Liver (tissue), 3 donors: ENCODE results near the gene SYCP2.

Experiments used
- EGR1 ChIP-seq, 2 donors: IDR thresholded peaks; 2 replicates each; pipeline ENCODE4 v1.6.1; 2016 to 2018; ENCODE audit warnings: antibody characterized with exemption in 2 of 2, low read depth in 2 of 2
- FOXA1 ChIP-seq: IDR thresholded peaks from 2 replicates; pipeline ENCODE4 v1.6.1; 2016; ENCODE audit warnings: antibody characterized with exemption
- HNF4G ChIP-seq: IDR thresholded peaks from 2 replicates; pipeline ENCODE4 v1.6.1; 2016; ENCODE audit warnings: antibody characterized with exemption
- JUND ChIP-seq, 2 donors: IDR thresholded peaks; 2 replicates each; pipeline ENCODE4 v1.6.1; 2016; ENCODE audit warnings: antibody characterized with exemption in 2 of 2
- RAD21 ChIP-seq, 2 donors: IDR thresholded peaks; 2 replicates each; pipeline ENCODE4 v1.6.1; 2016; ENCODE audit warnings: antibody characterized with exemption in 2 of 2, mild to moderate bottlenecking in 2 of 2
- SP1 ChIP-seq: IDR thresholded peaks from 2 replicates; pipeline ENCODE4 v1.6.1; 2018; ENCODE audit warnings: antibody characterized with exemption, mild to moderate bottlenecking
- YY1 ChIP-seq: IDR thresholded peaks from 2 replicates; pipeline ENCODE4 v1.6.1; 2016; ENCODE audit warnings: antibody characterized with exemption, mild to moderate bottlenecking
- TF ChIP-seq, protein P1 (sequence below): fragments of 150-350 bp; IDR thresholded peaks from 2 replicates; pipeline ENCODE4 v1.5.1; 2017; ENCODE audit warnings: improper control_type of control experiment, low read depth, low read length; ENCODE audit not compliant: missing input control
- TF ChIP-seq, protein P2 (sequence below): IDR thresholded peaks from 2 replicates; pipeline ENCODE4 v1.6.1; 2016; ENCODE audit warnings: antibody characterized with exemption, mild to moderate bottlenecking
- TF ChIP-seq, protein P3 (sequence below): IDR thresholded peaks from 2 replicates; pipeline ENCODE4 v1.6.1; 2016; ENCODE audit warnings: antibody characterized with exemption
- TF ChIP-seq, protein P4 (sequence below): IDR thresholded peaks from 2 replicates; pipeline ENCODE4 v1.6.1; 2016; ENCODE audit warnings: antibody characterized with exemption
- TF ChIP-seq, protein P5 (sequence below): IDR thresholded peaks from 2 replicates; pipeline ENCODE4 v1.6.1; 2016; ENCODE audit warnings: antibody characterized with exemption
- donor health status: healthy.
- donor health status: healthy.

DNA sequence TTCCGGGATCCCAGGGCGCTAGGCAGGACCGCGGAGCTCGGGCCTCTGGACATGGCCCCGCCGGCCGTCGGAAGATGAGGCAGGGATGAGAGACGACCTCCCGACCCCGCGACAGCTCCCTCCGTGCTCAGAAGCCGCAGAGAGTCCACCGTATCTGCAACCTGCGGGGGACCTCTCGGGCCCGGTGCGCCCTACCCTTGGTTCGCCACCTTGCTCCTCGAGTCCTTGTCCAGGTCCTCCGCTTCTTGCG, 6.4 kb upstream of the SYCP2 start:
- TF ChIP-seq RAD21 (IDR thresholded peaks at IDR 0.05) (no peak), FOXA1 (no peak), SP1 (no peak), YY1 (no peak), HNF4G (no peak), JUND (IDR thresholded peaks at IDR 0.05) (no peak), EGR1 (IDR thresholded peaks at IDR 0.05; ENCODE audit: low read depth in 2 of 2) (no peak)
- TF ChIP-seq, protein P1, sequence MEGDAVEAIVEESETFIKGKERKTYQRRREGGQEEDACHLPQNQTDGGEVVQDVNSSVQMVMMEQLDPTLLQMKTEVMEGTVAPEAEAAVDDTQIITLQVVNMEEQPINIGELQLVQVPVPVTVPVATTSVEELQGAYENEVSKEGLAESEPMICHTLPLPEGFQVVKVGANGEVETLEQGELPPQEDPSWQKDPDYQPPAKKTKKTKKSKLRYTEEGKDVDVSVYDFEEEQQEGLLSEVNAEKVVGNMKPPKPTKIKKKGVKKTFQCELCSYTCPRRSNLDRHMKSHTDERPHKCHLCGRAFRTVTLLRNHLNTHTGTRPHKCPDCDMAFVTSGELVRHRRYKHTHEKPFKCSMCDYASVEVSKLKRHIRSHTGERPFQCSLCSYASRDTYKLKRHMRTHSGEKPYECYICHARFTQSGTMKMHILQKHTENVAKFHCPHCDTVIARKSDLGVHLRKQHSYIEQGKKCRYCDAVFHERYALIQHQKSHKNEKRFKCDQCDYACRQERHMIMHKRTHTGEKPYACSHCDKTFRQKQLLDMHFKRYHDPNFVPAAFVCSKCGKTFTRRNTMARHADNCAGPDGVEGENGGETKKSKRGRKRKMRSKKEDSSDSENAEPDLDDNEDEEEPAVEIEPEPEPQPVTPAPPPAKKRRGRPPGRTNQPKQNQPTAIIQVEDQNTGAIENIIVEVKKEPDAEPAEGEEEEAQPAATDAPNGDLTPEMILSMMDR: no peak
- TF ChIP-seq, protein P2, sequence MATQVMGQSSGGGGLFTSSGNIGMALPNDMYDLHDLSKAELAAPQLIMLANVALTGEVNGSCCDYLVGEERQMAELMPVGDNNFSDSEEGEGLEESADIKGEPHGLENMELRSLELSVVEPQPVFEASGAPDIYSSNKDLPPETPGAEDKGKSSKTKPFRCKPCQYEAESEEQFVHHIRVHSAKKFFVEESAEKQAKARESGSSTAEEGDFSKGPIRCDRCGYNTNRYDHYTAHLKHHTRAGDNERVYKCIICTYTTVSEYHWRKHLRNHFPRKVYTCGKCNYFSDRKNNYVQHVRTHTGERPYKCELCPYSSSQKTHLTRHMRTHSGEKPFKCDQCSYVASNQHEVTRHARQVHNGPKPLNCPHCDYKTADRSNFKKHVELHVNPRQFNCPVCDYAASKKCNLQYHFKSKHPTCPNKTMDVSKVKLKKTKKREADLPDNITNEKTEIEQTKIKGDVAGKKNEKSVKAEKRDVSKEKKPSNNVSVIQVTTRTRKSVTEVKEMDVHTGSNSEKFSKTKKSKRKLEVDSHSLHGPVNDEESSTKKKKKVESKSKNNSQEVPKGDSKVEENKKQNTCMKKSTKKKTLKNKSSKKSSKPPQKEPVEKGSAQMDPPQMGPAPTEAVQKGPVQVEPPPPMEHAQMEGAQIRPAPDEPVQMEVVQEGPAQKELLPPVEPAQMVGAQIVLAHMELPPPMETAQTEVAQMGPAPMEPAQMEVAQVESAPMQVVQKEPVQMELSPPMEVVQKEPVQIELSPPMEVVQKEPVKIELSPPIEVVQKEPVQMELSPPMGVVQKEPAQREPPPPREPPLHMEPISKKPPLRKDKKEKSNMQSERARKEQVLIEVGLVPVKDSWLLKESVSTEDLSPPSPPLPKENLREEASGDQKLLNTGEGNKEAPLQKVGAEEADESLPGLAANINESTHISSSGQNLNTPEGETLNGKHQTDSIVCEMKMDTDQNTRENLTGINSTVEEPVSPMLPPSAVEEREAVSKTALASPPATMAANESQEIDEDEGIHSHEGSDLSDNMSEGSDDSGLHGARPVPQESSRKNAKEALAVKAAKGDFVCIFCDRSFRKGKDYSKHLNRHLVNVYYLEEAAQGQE: no peak
- TF ChIP-seq, protein P3, sequence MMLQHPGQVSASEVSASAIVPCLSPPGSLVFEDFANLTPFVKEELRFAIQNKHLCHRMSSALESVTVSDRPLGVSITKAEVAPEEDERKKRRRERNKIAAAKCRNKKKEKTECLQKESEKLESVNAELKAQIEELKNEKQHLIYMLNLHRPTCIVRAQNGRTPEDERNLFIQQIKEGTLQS: no peak
- TF ChIP-seq, protein P4, sequence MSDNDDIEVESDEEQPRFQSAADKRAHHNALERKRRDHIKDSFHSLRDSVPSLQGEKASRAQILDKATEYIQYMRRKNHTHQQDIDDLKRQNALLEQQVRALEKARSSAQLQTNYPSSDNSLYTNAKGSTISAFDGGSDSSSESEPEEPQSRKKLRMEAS: no peak
- TF ChIP-seq, protein P5, sequence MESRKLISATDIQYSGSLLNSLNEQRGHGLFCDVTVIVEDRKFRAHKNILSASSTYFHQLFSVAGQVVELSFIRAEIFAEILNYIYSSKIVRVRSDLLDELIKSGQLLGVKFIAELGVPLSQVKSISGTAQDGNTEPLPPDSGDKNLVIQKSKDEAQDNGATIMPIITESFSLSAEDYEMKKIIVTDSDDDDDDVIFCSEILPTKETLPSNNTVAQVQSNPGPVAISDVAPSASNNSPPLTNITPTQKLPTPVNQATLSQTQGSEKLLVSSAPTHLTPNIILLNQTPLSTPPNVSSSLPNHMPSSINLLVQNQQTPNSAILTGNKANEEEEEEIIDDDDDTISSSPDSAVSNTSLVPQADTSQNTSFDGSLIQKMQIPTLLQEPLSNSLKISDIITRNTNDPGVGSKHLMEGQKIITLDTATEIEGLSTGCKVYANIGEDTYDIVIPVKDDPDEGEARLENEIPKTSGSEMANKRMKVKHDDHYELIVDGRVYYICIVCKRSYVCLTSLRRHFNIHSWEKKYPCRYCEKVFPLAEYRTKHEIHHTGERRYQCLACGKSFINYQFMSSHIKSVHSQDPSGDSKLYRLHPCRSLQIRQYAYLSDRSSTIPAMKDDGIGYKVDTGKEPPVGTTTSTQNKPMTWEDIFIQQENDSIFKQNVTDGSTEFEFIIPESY: no peak
